Testis (tissue), 3 donors: ENCODE data around the gene CHMP6. TPM values are rescaled to one million over a fixed set of nuclear protein-coding genes. Genes with fewer than 3 reads are reported as not detected.

Source experiments
- DNase-seq: peaks from one replicate; pipeline ENCODE4 v3.0.0-alpha.2; 2019
- H3K27ac ChIP-seq, 2 donors: fragments of 200-600 bp; sonication (generic); one replicate each; pipeline ENCODE4 v1.5.1; 2019
- H3K27me3 ChIP-seq: fragments of 200-600 bp; sonication (generic); one replicate; pipeline ENCODE4 v1.5.1; 2019
- H3K36me3 ChIP-seq: fragments of 200-600 bp; sonication (generic); one replicate; pipeline ENCODE4 v1.5.1; 2017; ENCODE audit warnings: low read depth; ENCODE audit errors: missing control alignments
- H3K4me1 ChIP-seq: fragments of 200-600 bp; sonication (generic); one replicate; pipeline ENCODE4 v1.5.1; 2019
- H3K4me3 ChIP-seq, 2 donors: fragments of 200-600 bp; sonication (generic); one replicate each; pipeline ENCODE4 v1.5.1; 2017 to 2019
- H3K9me3 ChIP-seq: fragments of 200-600 bp; sonication (generic); one replicate; pipeline ENCODE4 v1.5.1; 2017
- CTCF ChIP-seq, 3 experiments: fragments of 450-650 bp in 2 of 3; fragments of 200-600 bp in 1 of 3; sonication (generic) in 1 of 3; IDR thresholded peaks; one replicate each; pipeline ENCODE4 v1.5.1; 2016 to 2019; ENCODE audit warnings: antibody characterized with exemption in 3 of 3, mild to moderate bottlenecking in 2 of 3, moderate library complexity in 1 of 3
- POLR2A ChIP-seq: fragments of 450-650 bp; IDR thresholded peaks from one replicate; pipeline ENCODE4 v1.6.1; 2017; ENCODE audit warnings: antibody characterized with exemption, mild to moderate bottlenecking, moderate library complexity
- WGBS, 2 donors: methylation state at CpG; one replicate each; pipeline ENCODE4 v1.1.5; 2018; 5-methylcytosine and 5-hydroxymethylcytosine counted together
- intact Hi-C: fragments of 100-400 bp; cut with DNase I; formaldehyde crosslinking; loops from one replicate; pipeline ENCODE4 v1.15.1; 2023; ENCODE audit warnings: low total_unique reads
- polyA plus RNA-seq: library from polyadenylated mRNA; stranded (reverse); fragments of 350-450 nt; fragmentation: Illumina TruSeq; extraction: RNeasy Lipid Tissue Mini Kit (QIAGEN cat#74804); gene quantifications from one replicate; pipeline ENCODE4 v1.2.3, GENCODE V29; 2014; ENCODE audit warnings: low read depth, low replicate concordance; ENCODE audit not compliant: insufficient read depth
- total RNA-seq, 2 donors: library from RNA; depleted of rRNA; stranded (reverse); fragments of >200 nt; gene quantifications; one replicate each; pipeline ENCODE4 v1.2.3, GENCODE V29; 2016

The CHMP6 gene
- total and polyA plus RNA-seq, 3 donors from 2014 or later: 18.5 to 29.8 (median 28.2) TPM

GRCh38 chr17:80997424-80998117, 5.9 kb downstream of the CHMP6 start:
- TF ChIP-seq POLR2A (no peak), CTCF (IDR thresholded peaks at IDR 0.05) (no peak)
- no peaks in the 10 kb centered on the region for H3K27me3 ChIP-seq
- no peak overlapping the region for H3K4me3 ChIP-seq
- intact Hi-C loops: no loop called here
- H3K9me3 ChIP-seq: no peaks in the 10 kb centered on the region
- H3K36me3 ChIP-seq: no peaks in the 10 kb centered on the region
- no peak for DNase-seq
- no peak overlapping the region for H3K27ac ChIP-seq
- H3K4me1 ChIP-seq: peaks cover 3% of the 10 kb centered on the region
- WGBS, 2 donors: 93 to 96% methylated on average over 27 to 32 of the region's 32 CpGs

- H3K4me3 ChIP-seq: no peak overlapping the region
- WGBS, 2 donors: 93 to 95% methylated on average over 18 to 19 of the region's 19 CpGs
- H3K4me1 ChIP-seq: peaks cover 4% of the 10 kb centered on the region
- TF ChIP-seq CTCF (IDR thresholded peaks at IDR 0.05) (no peak), POLR2A (no peak)
- no peak for DNase-seq
- H3K27ac ChIP-seq: no peak overlapping the region
- intact Hi-C loops: no loop called here
- no peaks in the 10 kb centered on the region for H3K9me3 ChIP-seq
- H3K27me3 ChIP-seq: no peaks in the 10 kb centered on the region
- no peaks in the 10 kb centered on the region for H3K36me3 ChIP-seq
Measured at GRCh38 chr17:80998118-80998747, 6.6 kb downstream of the CHMP6 start.

- WGBS, 2 donors: 91 to 94% methylated on average over 13 to 39 of the region's 39 CpGs
Measured at GRCh38 chr17:80998748-80999535, 7.3 kb downstream of the CHMP6 start.

More at GRCh38 chr17:80998748-80999535, 7.3 kb downstream of the CHMP6 start:
- TF ChIP-seq POLR2A (no peak), CTCF (IDR thresholded peaks at IDR 0.05) (no peak)
- no peak for DNase-seq
- Histone ChIP-seq H3K36me3 (no peaks in the 10 kb centered on the region), H3K4me1 (peaks cover 8% of the 10 kb centered on the region), H3K27ac (no peak overlapping the region), H3K27me3 (no peaks in the 10 kb centered on the region), H3K9me3 (no peaks in the 10 kb centered on the region), H3K4me3 (no peak overlapping the region)
- intact Hi-C loops: no loop called here
